ENCODE measurements around the gene HYI.
A peak's percentile ranks its signal among the peaks of the same experiment; 100 is the strongest.
"Not testable (repeated sequence)": the region's sequence is repeated elsewhere in the genome, so short reads cannot be mapped to it uniquely, and the experiment has no call there.

HYI gene

GRCh38 chr1:43426221-43426620 lies 27.5 kb downstream of the HYI start:
- DNase-seq, result no peak

DNA sequence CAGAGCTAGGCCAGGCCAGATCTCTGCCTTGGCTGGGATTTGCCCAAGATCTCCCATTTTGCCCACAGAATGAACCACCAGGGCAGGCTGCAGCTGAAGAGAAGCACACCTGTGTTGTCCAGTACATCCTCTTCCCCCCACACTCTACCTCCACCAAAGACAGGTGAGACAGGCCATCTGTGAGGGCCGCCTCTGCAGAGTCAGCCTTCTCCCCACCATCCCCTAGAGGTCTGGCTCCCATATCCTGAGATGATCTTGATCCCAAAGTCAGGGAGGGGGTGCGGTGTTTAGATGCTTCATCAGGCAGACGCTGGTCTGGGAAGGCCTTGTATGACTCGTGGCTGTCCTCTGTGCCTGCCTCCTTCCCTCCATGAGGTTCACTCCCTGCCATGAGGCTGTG lies 28.7 kb downstream of the HYI start:
- no peak for DNase-seq

DNA sequence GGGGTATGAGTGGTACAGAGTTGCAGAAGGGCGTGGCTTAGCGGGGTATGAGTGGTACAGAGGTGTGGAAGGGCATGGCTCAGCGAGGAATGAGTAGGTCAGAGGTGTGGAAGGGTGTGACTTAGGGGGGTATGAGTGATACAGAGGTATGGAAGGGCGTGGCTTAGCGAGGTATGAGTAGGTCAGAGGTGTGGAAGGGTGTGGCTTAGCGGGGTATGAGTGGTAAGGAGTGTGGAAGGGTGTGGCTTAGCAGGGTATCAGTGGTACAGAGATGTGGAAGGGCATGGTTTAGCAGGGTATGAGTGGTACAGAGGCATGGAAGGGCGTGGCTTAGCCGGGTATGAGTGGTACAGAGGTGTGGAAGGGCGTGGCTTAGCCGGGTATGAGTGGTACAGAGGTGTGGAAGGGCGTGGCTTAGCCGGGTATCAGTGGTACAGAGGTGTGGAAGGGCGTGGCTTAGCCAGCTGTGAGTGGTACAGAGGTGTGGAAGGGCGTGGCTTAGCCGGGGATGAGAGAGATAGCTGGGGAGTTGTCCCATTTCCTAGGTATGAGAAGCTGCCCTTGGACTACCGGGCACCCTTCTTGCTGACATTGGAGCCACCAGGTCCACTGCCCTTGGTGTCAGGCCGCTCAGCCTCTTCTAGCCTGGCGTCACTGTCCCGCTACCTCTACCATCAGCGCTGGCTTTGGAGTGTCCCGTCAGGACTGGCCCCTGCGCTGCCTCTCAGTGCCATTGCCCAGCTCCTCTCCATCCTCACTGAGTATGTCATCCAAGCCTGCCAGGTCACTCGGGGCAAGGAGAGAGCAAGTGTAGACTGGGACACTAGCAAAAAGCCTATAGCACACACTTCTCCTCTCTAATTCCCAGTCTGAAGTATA lies 29.8 kb downstream of the HYI start:
- peak; percentile 27 for DNase-seq

GRCh38 chr1:43422995-43423671 lies 30.6 kb downstream of the HYI start:
- no peak for DNase-seq

GRCh38 chr1:43421976-43422750 lies 31.6 kb downstream of the HYI start:
- DNase-seq, result no peak

GRCh38 chr1:43421396-43421795 lies 32.3 kb downstream of the HYI start:
- DNase-seq, result no peak

- no peak for DNase-seq
Measured at GRCh38 chr1:43420874-43421273, 32.9 kb downstream of the HYI start.

DNA sequence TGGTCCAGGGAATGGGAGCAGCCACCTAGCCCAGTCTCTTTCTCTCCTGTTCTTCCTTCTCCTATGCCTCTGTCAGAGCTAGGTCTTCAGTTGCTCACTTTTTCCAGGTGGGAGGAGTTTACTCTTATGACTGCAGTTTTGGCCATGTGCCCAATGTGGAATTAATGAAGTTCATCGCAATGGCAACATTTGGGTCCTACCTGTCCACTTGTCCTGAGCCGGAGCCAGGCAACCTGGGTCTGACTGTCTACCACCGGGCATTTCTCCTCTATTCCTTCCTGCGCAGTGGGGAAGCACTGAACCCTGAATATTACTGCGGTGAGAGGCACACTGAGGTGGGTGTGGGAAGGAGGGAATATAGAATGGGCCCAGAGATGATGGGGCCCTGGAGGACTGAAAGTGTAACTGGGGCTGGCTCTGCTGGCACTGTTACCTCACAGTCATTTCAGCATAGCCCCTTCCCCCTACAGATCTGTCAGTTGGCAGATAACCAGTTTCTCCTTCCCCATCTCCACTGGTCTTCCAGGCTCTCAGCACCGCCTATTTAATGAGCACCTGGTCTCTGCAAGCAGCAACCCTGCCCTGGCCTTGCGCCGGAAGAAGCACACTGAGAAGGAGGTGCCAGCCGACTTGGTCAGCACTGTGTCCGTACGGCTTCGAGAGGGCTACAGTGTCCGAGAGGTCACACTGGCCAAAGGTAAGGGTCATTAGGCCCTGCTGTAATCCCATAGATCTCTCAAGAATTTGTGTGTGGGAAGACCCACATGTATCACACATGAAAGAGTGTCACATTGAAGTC lies 33.9 kb downstream of the HYI start:
- DNase-seq, result no peak

- no peak for DNase-seq
Measured at GRCh38 chr1:43418858-43419257, 34.9 kb downstream of the HYI start.

DNA sequence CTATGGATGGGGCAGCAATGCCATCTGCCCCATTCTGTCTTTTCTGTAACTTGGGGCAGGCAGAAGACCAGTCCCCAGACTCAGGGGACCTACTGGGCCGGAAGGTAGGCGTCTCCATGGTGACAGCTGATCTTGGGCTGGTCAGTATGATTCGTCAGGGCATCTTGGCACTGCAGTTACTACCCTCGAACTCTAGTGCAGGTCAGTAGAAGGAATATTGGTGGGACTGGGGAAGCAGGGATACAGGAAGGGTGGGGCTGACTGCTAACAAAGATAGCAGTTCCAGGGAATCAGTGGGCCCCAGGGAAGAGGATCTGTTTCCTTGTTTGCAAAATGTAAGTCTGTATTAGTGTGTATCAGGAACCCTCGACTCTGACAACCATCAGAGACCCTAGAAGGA lies 37.8 kb downstream of the HYI start:
- DNase-seq, result no peak

GRCh38 chr1:43414634-43415223 lies 39.0 kb downstream of the HYI start:
- peak; percentile 77 for DNase-seq

- not testable (repeated sequence) for DNase-seq
Measured at GRCh38 chr1:43413426-43413825, 40.3 kb downstream of the HYI start.

GRCh38 chr1:43410571-43410970 lies 43.2 kb downstream of the HYI start:
- DNase-seq, result no peak

DNA sequence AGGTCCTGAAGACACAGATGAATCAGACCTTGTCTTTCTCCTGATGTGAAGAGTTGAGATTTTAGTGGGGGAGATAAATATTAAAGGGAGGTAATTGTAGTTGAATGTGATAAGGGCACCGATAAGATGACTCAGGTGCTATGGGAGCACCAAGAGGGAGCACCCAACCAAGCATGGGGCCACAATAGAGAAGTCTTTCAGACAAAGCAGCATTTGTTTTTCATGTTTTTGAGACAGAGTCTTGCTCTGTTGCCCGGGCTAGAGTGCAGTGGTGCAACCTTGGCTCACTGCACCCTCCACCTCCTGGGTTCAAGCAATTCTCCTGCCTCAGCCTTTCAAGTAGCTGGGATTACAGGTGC lies 47.9 kb downstream of the HYI start:
- no peak for DNase-seq

- no peak for DNase-seq
Measured at GRCh38 chr1:43405219-43405875, 48.4 kb downstream of the HYI start.

- DNase-seq, result no peak
Measured at GRCh38 chr1:43404353-43404752, 49.4 kb downstream of the HYI start.

- no peak for DNase-seq
Measured at GRCh38 chr1:43402089-43402865, 51.5 kb downstream of the HYI start.
